Measurements from ENCODE around the gene SIAH3. TPM values are rescaled to one million over a fixed set of nuclear protein-coding genes. Genes with fewer than 3 reads are reported as not detected.

Gene SIAH3
- total and polyA plus RNA-seq, 9 of the 15 experiments (the other 6 are each of a cell fraction or from before 2014, with no cell fraction given), result not detected

DNA sequence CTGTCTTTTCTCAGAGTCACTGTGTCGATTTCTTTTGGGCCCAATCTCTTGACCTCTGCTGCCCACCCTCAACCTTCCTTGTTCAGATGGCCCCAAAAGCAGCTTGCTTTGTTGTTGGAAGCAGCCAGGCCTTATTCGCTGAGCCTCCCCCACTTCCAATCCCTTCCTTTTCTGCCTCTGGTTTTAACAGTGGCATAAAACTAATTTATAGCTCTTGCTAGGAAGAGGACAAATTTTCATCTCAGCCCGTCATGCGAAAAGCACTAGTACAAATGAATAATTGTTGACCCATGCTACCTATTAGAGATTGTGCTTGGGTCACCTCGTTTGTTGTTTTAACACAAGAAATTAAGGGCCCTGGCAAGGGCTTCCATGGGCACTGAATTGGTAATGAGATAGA, 51.1 kb downstream of the SIAH3 start:
- no peak overlapping the region for H3K4me3 ChIP-seq
- H3K9ac ChIP-seq (ENCODE audit: insufficient read depth in 1 of 2, low read depth in 2 of 2, low read length in 2 of 2), result no peak overlapping the region
- CTCF ChIA-PET (ENCODE audit: low intra/inter-chr PET ratio), result no interaction called here
- H3K4me1 ChIP-seq (replicated peaks in 1 of 2; ENCODE audit: control insufficient read depth in 2 of 2, insufficient read depth in 2 of 2, low read length in 2 of 2), result no peaks in the 10 kb centered on the region
- BruUV-seq (replicated peaks), result no TSS peak
- no peaks in the 10 kb centered on the region for H3K79me2 ChIP-seq (ENCODE audit: control insufficient read depth, insufficient read depth, low read length)
- no peak for TF ChIP-seq RBM39 (optimal IDR thresholded peaks at IDR 0.05; ENCODE audit: low read depth, low read length)
- no peak for TF ChIP-seq CHD2 (IDR thresholded peaks at IDR 0.05; ENCODE audit: low read depth, low read length)
- TF ChIP-seq SMAD1 (IDR thresholded peaks at IDR 0.05; ENCODE audit: low read depth, low read length, partially characterized antibody), result no peak
- no peak for TF ChIP-seq PHB2 (IDR thresholded peaks at IDR 0.05; ENCODE audit: low read depth)
- no peak for TF ChIP-seq TRIM28 (IDR thresholded peaks at IDR 0.05)
- TF ChIP-seq RB1 (IDR thresholded peaks at IDR 0.05; ENCODE audit: low read depth), result no peak
- no peak for TF ChIP-seq MXI1 (IDR thresholded peaks at IDR 0.05; ENCODE audit: low read depth, low read length)
- TF ChIP-seq NCOR1 (IDR thresholded peaks at IDR 0.05), result no peak
- no peak for TF ChIP-seq FOXP1 (CRISPR knock-in tag; IDR thresholded peaks at IDR 0.05)
- TF ChIP-seq SNRNP70 (optimal IDR thresholded peaks at IDR 0.05; ENCODE audit: low read depth, low read length), result no peak
- TF ChIP-seq CREB3 (tag; conservative IDR thresholded peaks at IDR 0.05; ENCODE audit: low read depth), result no peak
- TF ChIP-seq IRF1 (CRISPR knock-in tag; IDR thresholded peaks at IDR 0.05; ENCODE audit: borderline replicate concordance), result no peak
- no peak for TF ChIP-seq BRD4 (IDR thresholded peaks at IDR 0.05)
- TF ChIP-seq ZNF133 (CRISPR knock-in tag; IDR thresholded peaks at IDR 0.05), result no peak
- no peak for TF ChIP-seq HDAC6 (IDR thresholded peaks at IDR 0.05; ENCODE audit: low read depth, low read length)
- no peak for TF ChIP-seq ZNF384 (IDR thresholded peaks at IDR 0.05; ENCODE audit: low read depth, low read length)
- no peak for TF ChIP-seq IRF2 (CRISPR knock-in tag; IDR thresholded peaks at IDR 0.05)
- TF ChIP-seq, protein P1, sequence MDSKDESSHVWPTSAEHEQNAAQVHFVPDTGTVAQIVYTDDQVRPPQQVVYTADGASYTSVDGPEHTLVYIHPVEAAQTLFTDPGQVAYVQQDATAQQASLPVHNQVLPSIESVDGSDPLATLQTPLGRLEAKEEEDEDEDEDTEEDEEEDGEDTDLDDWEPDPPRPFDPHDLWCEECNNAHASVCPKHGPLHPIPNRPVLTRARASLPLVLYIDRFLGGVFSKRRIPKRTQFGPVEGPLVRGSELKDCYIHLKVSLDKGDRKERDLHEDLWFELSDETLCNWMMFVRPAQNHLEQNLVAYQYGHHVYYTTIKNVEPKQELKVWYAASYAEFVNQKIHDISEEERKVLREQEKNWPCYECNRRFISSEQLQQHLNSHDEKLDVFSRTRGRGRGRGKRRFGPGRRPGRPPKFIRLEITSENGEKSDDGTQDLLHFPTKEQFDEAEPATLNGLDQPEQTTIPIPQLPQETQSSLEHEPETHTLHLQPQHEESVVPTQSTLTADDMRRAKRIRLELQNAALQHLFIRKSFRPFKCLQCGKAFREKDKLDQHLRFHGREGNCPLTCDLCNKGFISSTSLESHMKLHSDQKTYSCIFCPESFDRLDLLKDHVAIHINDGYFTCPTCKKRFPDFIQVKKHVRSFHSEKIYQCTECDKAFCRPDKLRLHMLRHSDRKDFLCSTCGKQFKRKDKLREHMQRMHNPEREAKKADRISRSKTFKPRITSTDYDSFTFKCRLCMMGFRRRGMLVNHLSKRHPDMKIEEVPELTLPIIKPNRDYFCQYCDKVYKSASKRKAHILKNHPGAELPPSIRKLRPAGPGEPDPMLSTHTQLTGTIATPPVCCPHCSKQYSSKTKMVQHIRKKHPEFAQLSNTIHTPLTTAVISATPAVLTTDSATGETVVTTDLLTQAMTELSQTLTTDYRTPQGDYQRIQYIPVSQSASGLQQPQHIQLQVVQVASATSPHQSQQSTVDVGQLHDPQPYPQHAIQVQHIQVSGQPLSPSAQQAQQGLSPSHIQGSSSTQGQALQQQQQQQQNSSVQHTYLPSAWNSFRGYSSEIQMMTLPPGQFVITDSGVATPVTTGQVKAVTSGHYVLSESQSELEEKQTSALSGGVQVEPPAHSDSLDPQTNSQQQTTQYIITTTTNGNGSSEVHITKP (IDR thresholded peaks at IDR 0.05; ENCODE audit: partially characterized antibody), result no peak
- POLR2A ChIA-PET, result no interaction called here
- H3K9me3 ChIP-seq (replicated peaks; ENCODE audit: control insufficient read depth, insufficient read depth, low read depth, low read length), result no peaks in the 10 kb centered on the region
- peaks cover 2 to 7% of the 10 kb centered on the region in 2 experiments; a peak in 2 of 5 replicates for H3K27me3 ChIP-seq (ENCODE audit: control insufficient read depth in 2 of 2, insufficient read depth in 2 of 2, low read length in 2 of 2)
- no peak for FAIRE-seq
- 7% methylated on average over 5 of the region's 5 CpGs for WGBS (ENCODE audit: insufficient coverage, low coverage, missing lambda C conversion rate)
- H3K4me2 ChIP-seq (ENCODE audit: insufficient read depth, low read length), result no peak overlapping the region
- in situ Hi-C loops (cut with MboI), result no loop called here
- ATAC-seq, result no peak
- DNase-seq (ENCODE audit: extremely low read depth in 1 of 4, low spot score in 3 of 4), result no peak
- no peaks in the 10 kb centered on the region for H3K36me3 ChIP-seq (ENCODE audit: control insufficient read depth, insufficient read depth, low read length)
- no peaks in the 10 kb centered on the region for H4K20me1 ChIP-seq (replicated peaks; ENCODE audit: control insufficient read depth, insufficient read depth, low read length)
- intact Hi-C loops (cut with micrococcal nuclease), result no loop called here
- H3K9me1 ChIP-seq (ENCODE audit: control insufficient read depth, insufficient read depth, low read length), result no peaks in the 10 kb centered on the region
- no peak overlapping the region for H2AFZ ChIP-seq (ENCODE audit: low read depth, low read length)
- H3K27ac ChIP-seq (ENCODE audit: extremely low read depth, low read depth, low read length), result no peak overlapping the region
